ENCODE measurements around the gene DCTN5.

DNA sequence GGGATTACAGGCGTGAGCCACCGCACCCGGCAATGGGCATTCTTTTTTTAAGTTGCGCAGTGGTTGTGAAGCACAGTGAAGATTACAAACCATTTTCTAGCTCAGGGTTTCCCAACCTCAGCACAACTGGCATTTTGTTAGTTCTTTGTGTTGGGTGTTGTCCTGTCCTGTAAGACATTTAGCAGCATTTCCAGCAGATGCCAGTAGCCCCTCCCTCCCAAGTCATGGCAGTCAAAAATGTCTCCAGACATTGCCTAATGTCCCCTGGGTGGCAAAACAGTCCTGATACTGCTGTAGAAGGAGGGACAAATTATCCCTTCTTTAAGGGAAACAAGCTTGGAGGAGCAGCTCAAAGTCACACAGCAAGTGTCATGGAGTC is 53.0 kb downstream of the DCTN5 start:
- TF ChIP-seq CTCF (IDR thresholded peaks at IDR 0.05) (no peak), NRF1 (IDR thresholded peaks at IDR 0.05; ENCODE audit: low read depth, low read length) (no peak), MXI1 (IDR thresholded peaks at IDR 0.05; ENCODE audit: low read depth, low read length) (no peak), YY1 (IDR thresholded peaks at IDR 0.05; ENCODE audit: low read depth) (no peak), MAX (IDR thresholded peaks at IDR 0.05; ENCODE audit: low read depth) (no peak), POLR2AphosphoS5 (IDR thresholded peaks at IDR 0.05; ENCODE audit: low read depth, low read length) (no peak)

All from SK-N-SH (cell line).